ENCODE measurements around the gene MMP3. TPM values are rescaled to one million over a fixed set of nuclear protein-coding genes. Genes with fewer than 3 reads are reported as not detected.
A peak's percentile ranks its signal among the peaks of the same experiment; 100 is the strongest.

The MMP3 gene
- polyA plus RNA-seq, 3 donors, result not detected

- no peaks in the 10 kb centered on the region for H4K20me1 ChIP-seq (ENCODE audit: insufficient read depth, low read length)
- no peak overlapping the region for H3K27ac Mint-ChIP-seq
- peak; percentile 33 for TF ChIP-seq CTCF (IDR thresholded peaks at IDR 0.05)
These were observed 49.0 kb downstream of the MMP3 start for GRCh38 chr11:102794382-102794781.

GRCh38 chr11:102793677-102794290 is 49.6 kb downstream of the MMP3 start:
- Mint-ChIP-seq H3K9me3 (no peaks in the 10 kb centered on the region), H3K27ac (no peak overlapping the region), H3K27me3 (ENCODE audit: low read depth in 3 of 3) (peaks cover 2 to 8% (median 2%) of the 10 kb centered on the region in 3 donors), H3K4me1 (no peaks in the 10 kb centered on the region), H3K4me3 (no peak overlapping the region), H3K36me3 (no peaks in the 10 kb centered on the region)
- Histone ChIP-seq H3K9ac (ENCODE audit: insufficient read depth, low read length, poor library complexity, severe bottlenecking) (no peak overlapping the region), H3K4me1 (ENCODE audit: control insufficient read depth in 1 of 2, insufficient read depth in 2 of 2, low read length in 2 of 2) (no peaks in the 10 kb centered on the region), H3K27ac (ENCODE audit: low read depth in 1 of 2, low read length in 2 of 2) (no peak overlapping the region), H4K20me1 (ENCODE audit: insufficient read depth, low read length) (no peaks in the 10 kb centered on the region), H3K4me2 (replicated peaks; ENCODE audit: extremely low read depth, low read length, poor library complexity, severe bottlenecking) (no peak overlapping the region), H3K36me3 (replicated peaks in 1 of 2; ENCODE audit: control insufficient read depth in 1 of 2, insufficient read depth in 2 of 2, low read length in 2 of 2) (no peaks in the 10 kb centered on the region), H3K9me3 (replicated peaks in 1 of 2; ENCODE audit: control insufficient read depth in 1 of 2, insufficient read depth in 1 of 2, low read length in 2 of 2) (no peaks in the 10 kb centered on the region), H3K79me2 (ENCODE audit: insufficient read depth, low read length) (no peaks in the 10 kb centered on the region), H3K27me3 (ENCODE audit: control insufficient read depth in 2 of 2, insufficient read depth in 2 of 2, low read length in 2 of 2) (peaks cover 0 to 3% of the 10 kb centered on the region in 2 donors), H2AFZ (ENCODE audit: insufficient read depth, low read depth, low read length, poor library complexity, severe bottlenecking) (no peak overlapping the region), H3K4me3 (replicated peaks in 1 of 3; ENCODE audit: low read depth in 2 of 3, low read length in 3 of 3) (no peak overlapping the region)
- TF ChIP-seq CTCF (IDR thresholded peaks at IDR 0.05), result no peak
- intact Hi-C loops (cut with micrococcal nuclease), result no loop called here
- WGBS (ENCODE audit: insufficient coverage), result 97% methylated on average over 4 of the region's 6 CpGs
- no peak for DNase-seq

More at GRCh38 chr11:102794382-102794781, 49.0 kb downstream of the MMP3 start:
- peak in 1 of 3 donors; percentile 41 for DNase-seq
- intact Hi-C loops (cut with micrococcal nuclease), result no loop called here
- Mint-ChIP-seq H3K9me3 (no peaks in the 10 kb centered on the region), H3K27me3 (ENCODE audit: low read depth in 3 of 3) (peaks cover 2 to 7% (median 2%) of the 10 kb centered on the region in 3 donors), H3K36me3 (no peaks in the 10 kb centered on the region), H3K4me3 (no peak overlapping the region), H3K4me1 (no peaks in the 10 kb centered on the region)
- no peak overlapping the region for H3K4me3 ChIP-seq (replicated peaks in 1 of 3; ENCODE audit: low read depth in 2 of 3, low read length in 3 of 3)
- no peaks in the 10 kb centered on the region for H3K79me2 ChIP-seq (ENCODE audit: insufficient read depth, low read length)
- no peaks in the 10 kb centered on the region for H3K9me3 ChIP-seq (replicated peaks in 1 of 2; ENCODE audit: control insufficient read depth in 1 of 2, insufficient read depth in 1 of 2, low read length in 2 of 2)
- H2AFZ ChIP-seq (ENCODE audit: insufficient read depth, low read depth, low read length, poor library complexity, severe bottlenecking), result no peak overlapping the region
- H3K9ac ChIP-seq (ENCODE audit: insufficient read depth, low read length, poor library complexity, severe bottlenecking), result no peak overlapping the region
- no peaks in the 10 kb centered on the region for H3K4me1 ChIP-seq (ENCODE audit: control insufficient read depth in 1 of 2, insufficient read depth in 2 of 2, low read length in 2 of 2)
- no peaks in the 10 kb centered on the region for H3K36me3 ChIP-seq (replicated peaks in 1 of 2; ENCODE audit: control insufficient read depth in 1 of 2, insufficient read depth in 2 of 2, low read length in 2 of 2)
- H3K27ac ChIP-seq (ENCODE audit: low read depth in 1 of 2, low read length in 2 of 2), result no peak overlapping the region
- no peak overlapping the region for H3K4me2 ChIP-seq (replicated peaks; ENCODE audit: extremely low read depth, low read length, poor library complexity, severe bottlenecking)
- H3K27me3 ChIP-seq (ENCODE audit: control insufficient read depth in 2 of 2, insufficient read depth in 2 of 2, low read length in 2 of 2), result peaks cover 0 to 3% of the 10 kb centered on the region in 2 donors

Data from CD14-positive monocyte (primary cell).